ENCODE results near the gene GALNT9. TPM values are rescaled to one million over a fixed set of nuclear protein-coding genes. Genes with fewer than 3 reads are reported as not detected.

GALNT9 gene
- total RNA-seq, 1 experiment from 2014 or later, result 2.6 TPM

DNA sequence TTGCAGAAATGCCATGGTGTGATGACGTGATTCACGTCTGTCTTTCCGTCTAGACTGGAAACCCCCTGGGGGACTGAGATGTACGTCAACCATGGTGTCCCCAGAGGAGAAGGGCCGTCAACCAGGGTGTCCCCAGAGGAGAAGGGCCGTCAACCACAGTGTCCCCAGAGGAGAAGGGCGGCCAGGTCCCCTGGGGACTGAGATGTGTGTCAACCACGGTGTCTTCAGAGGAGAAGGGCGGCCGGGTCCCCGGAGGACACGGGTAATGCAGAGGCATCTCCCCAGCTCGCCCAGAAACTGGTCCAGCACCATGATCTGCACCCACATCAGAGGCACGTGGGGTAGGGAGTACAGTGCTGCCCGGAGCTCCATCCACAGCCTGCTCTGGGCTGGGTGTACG is 30.6 kb upstream of the GALNT9 start:
- intact Hi-C loops (cut with micrococcal nuclease), result loop anchor here (5.0 kb wide), 1 partner anchor 73 kb away; no protein-coding TSS in a partner anchor
- Histone ChIP-seq H3K27ac (ENCODE audit: low read depth, low read length) (no peak overlapping the region), H3K9me3 (ENCODE audit: control insufficient read depth in 1 of 2, insufficient read depth in 1 of 2, low read depth in 1 of 2, low read length in 2 of 2) (no peaks in the 10 kb centered on the region; a peak in 1 of 4 replicates), H3K4me1 (ENCODE audit: control insufficient read depth in 1 of 2, insufficient read depth in 2 of 2, low read length in 2 of 2) (peaks cover 7 to 24% of the 10 kb centered on the region in 2 experiments; a peak in 3 of 4 replicates), H3K4me2 (ENCODE audit: low read length) (no peak overlapping the region), H3K9me2 (ENCODE audit: insufficient read depth) (no peaks in the 10 kb centered on the region), H3K4me3 (replicated peaks in 1 of 2; ENCODE audit: low read depth in 1 of 2, low read length in 2 of 2) (no peak overlapping the region), H3K36me3 (ENCODE audit: control insufficient read depth in 1 of 2, insufficient read depth in 2 of 2, low read length in 2 of 2) (no peaks in the 10 kb centered on the region), H3K27me3 (ENCODE audit: insufficient read depth, low read length) (no peaks in the 10 kb centered on the region), H3K79me2 (ENCODE audit: insufficient read depth, low read length) (no peaks in the 10 kb centered on the region), H3K9ac (ENCODE audit: low read length) (no peak overlapping the region), H4K20me1 (ENCODE audit: insufficient read depth) (no peaks in the 10 kb centered on the region), H2AFZ (ENCODE audit: low read depth, low read length, poor library complexity, severe bottlenecking) (no peak overlapping the region)
- POLR2A ChIA-PET, result no interaction called here
- RAD21 ChIA-PET (ENCODE audit: low non-redundant PET in 1 of 2, low total read pairs in 2 of 2, uncharacterized antibody in 2 of 2, unreplicated experiment in 2 of 2), result no interaction called here
- DNase-seq (ENCODE audit: low read depth, low spot score), result no peak
- BruUV-seq (replicated peaks), result no TSS peak
- ATAC-seq, result no peak
- CTCF ChIA-PET, result no interaction called here
- TF ChIP-seq, protein P1, sequence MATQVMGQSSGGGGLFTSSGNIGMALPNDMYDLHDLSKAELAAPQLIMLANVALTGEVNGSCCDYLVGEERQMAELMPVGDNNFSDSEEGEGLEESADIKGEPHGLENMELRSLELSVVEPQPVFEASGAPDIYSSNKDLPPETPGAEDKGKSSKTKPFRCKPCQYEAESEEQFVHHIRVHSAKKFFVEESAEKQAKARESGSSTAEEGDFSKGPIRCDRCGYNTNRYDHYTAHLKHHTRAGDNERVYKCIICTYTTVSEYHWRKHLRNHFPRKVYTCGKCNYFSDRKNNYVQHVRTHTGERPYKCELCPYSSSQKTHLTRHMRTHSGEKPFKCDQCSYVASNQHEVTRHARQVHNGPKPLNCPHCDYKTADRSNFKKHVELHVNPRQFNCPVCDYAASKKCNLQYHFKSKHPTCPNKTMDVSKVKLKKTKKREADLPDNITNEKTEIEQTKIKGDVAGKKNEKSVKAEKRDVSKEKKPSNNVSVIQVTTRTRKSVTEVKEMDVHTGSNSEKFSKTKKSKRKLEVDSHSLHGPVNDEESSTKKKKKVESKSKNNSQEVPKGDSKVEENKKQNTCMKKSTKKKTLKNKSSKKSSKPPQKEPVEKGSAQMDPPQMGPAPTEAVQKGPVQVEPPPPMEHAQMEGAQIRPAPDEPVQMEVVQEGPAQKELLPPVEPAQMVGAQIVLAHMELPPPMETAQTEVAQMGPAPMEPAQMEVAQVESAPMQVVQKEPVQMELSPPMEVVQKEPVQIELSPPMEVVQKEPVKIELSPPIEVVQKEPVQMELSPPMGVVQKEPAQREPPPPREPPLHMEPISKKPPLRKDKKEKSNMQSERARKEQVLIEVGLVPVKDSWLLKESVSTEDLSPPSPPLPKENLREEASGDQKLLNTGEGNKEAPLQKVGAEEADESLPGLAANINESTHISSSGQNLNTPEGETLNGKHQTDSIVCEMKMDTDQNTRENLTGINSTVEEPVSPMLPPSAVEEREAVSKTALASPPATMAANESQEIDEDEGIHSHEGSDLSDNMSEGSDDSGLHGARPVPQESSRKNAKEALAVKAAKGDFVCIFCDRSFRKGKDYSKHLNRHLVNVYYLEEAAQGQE (IDR thresholded peaks at IDR 0.05; ENCODE audit: low read depth), result no peak
- TF ChIP-seq POLR2A (IDR thresholded peaks at IDR 0.05; ENCODE audit: borderline replicate concordance, extremely low read depth, insufficient read depth, insufficient read length) (no peak), EZH2 (IDR thresholded peaks at IDR 0.05) (no peak), YY1 (IDR thresholded peaks at IDR 0.05; ENCODE audit: extremely low read depth, insufficient replicate concordance, low read depth, low read length) (no peak), FOSL1 (IDR thresholded peaks at IDR 0.05; ENCODE audit: low read depth) (no peak), JUND (IDR thresholded peaks at IDR 0.05) (no peak), POLR2AphosphoS5 (IDR thresholded peaks at IDR 0.05; ENCODE audit: low read depth, low read length) (no peak), CBX3 (IDR thresholded peaks at IDR 0.05; ENCODE audit: low read depth) (no peak), EGR1 (IDR thresholded peaks at IDR 0.05; ENCODE audit: low read depth) (no peak)
- TF ChIP-seq, protein P2, sequence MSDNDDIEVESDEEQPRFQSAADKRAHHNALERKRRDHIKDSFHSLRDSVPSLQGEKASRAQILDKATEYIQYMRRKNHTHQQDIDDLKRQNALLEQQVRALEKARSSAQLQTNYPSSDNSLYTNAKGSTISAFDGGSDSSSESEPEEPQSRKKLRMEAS (IDR thresholded peaks at IDR 0.05), result no peak
- TF ChIP-seq, protein P3, sequence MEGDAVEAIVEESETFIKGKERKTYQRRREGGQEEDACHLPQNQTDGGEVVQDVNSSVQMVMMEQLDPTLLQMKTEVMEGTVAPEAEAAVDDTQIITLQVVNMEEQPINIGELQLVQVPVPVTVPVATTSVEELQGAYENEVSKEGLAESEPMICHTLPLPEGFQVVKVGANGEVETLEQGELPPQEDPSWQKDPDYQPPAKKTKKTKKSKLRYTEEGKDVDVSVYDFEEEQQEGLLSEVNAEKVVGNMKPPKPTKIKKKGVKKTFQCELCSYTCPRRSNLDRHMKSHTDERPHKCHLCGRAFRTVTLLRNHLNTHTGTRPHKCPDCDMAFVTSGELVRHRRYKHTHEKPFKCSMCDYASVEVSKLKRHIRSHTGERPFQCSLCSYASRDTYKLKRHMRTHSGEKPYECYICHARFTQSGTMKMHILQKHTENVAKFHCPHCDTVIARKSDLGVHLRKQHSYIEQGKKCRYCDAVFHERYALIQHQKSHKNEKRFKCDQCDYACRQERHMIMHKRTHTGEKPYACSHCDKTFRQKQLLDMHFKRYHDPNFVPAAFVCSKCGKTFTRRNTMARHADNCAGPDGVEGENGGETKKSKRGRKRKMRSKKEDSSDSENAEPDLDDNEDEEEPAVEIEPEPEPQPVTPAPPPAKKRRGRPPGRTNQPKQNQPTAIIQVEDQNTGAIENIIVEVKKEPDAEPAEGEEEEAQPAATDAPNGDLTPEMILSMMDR (IDR thresholded peaks at IDR 0.05 in 2 of 3, conservative IDR thresholded peaks at IDR 0.05 in 1 of 3; ENCODE audit: borderline replicate concordance in 1 of 3, insufficient read depth in 1 of 3, low read depth in 2 of 3, low read length in 2 of 3), result no peak
- TF ChIP-seq, protein P4, sequence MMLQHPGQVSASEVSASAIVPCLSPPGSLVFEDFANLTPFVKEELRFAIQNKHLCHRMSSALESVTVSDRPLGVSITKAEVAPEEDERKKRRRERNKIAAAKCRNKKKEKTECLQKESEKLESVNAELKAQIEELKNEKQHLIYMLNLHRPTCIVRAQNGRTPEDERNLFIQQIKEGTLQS (IDR thresholded peaks at IDR 0.05), result no peak

Measured in HCT116 (cell line).